ENCODE results near the gene MICAL3. TPM values are rescaled to one million over a fixed set of nuclear protein-coding genes. Genes with fewer than 3 reads are reported as not detected.

The MICAL3 gene
- total RNA-seq, 6 experiments from 2014 or later: 38.6 to 44.1 (median 39.7) TPM

DNA sequence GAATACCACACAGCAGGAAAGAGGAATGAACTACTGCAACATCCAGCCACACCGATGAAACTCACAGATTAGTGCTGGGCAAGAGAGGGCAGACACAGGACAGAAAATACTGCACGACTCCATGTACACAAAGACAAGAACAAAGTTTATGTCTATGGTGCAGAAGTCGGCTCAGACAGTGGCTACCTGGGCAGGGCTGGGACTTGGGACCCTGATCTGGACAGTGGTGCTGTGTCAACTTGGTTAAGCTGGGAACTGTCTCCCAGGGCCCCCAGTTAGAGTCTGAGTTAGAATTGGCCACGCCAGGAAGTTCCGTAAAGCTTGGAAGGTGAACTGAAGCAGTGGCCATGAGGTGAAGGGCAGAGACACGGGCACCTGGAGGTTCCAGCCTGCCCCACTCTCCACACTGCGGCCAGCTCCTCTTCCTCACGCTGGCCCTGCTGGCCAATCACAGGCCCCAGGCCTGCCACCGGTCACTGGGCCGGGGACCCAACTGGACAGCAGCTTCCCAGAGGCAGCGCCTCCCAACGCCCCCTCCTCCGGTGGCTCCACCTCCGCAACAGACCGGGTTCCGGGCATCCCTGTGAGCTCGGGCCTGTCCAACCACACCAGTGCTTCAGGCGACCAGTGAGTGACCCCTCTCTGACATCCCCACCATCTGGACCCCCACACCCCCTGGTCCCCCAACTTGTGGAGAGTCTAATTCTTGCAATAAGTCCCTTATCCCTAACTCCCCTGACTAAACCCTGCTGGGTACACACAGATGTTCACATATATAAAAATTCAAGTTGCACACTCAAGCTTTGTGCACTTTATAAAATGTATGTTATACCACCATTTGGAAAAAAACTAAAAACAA lies 93.7 kb downstream of the MICAL3 start:
- H3K27me3 Mint-ChIP-seq (ENCODE audit: insufficient read depth): no peaks in the 10 kb centered on the region
- peaks cover 34% of the 10 kb centered on the region for H3K4me1 Mint-ChIP-seq (ENCODE audit: low read depth)
- no peaks in the 10 kb centered on the region for H3K9me3 Mint-ChIP-seq
- DNase-seq: no peak
- TF ChIP-seq, protein P1, sequence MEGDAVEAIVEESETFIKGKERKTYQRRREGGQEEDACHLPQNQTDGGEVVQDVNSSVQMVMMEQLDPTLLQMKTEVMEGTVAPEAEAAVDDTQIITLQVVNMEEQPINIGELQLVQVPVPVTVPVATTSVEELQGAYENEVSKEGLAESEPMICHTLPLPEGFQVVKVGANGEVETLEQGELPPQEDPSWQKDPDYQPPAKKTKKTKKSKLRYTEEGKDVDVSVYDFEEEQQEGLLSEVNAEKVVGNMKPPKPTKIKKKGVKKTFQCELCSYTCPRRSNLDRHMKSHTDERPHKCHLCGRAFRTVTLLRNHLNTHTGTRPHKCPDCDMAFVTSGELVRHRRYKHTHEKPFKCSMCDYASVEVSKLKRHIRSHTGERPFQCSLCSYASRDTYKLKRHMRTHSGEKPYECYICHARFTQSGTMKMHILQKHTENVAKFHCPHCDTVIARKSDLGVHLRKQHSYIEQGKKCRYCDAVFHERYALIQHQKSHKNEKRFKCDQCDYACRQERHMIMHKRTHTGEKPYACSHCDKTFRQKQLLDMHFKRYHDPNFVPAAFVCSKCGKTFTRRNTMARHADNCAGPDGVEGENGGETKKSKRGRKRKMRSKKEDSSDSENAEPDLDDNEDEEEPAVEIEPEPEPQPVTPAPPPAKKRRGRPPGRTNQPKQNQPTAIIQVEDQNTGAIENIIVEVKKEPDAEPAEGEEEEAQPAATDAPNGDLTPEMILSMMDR (IDR thresholded peaks at IDR 0.05): no peak
- H3K4me3 Mint-ChIP-seq: no peak overlapping the region
- H3K36me3 Mint-ChIP-seq (ENCODE audit: low read depth): no peaks in the 10 kb centered on the region; the same call in 1 of the 2 replicates
- no peak overlapping the region for H3K27ac Mint-ChIP-seq

DNA sequence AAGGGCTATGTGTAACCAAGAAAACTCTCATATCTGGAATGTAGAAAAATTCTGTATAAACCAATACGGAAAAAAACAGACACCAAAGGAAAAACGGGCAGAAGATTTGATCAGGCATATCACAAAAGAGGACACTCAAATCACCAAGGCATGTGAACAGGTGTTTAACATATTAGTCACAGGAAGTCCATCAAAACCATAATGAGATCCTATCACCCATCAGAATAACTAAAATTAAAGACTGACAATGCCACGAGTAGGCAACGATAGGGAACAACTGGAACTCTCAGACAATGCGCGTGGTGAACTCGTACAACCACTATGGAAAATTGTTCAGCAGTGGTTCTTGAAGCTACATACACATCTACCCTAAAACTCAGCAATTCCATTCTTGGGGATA lies 94.5 kb downstream of the MICAL3 start:
- TF ChIP-seq, protein P1 (IDR thresholded peaks at IDR 0.05): no peak
- no peaks in the 10 kb centered on the region; the same call in 1 of the 2 replicates for H3K36me3 Mint-ChIP-seq (ENCODE audit: low read depth)
- no peak overlapping the region for H3K27ac Mint-ChIP-seq
- H3K4me3 Mint-ChIP-seq: no peak overlapping the region
- H3K4me1 Mint-ChIP-seq (ENCODE audit: low read depth): peaks cover 34% of the 10 kb centered on the region
- no peaks in the 10 kb centered on the region for H3K9me3 Mint-ChIP-seq
- no peak for DNase-seq
- H3K27me3 Mint-ChIP-seq (ENCODE audit: insufficient read depth): no peaks in the 10 kb centered on the region

DNA sequence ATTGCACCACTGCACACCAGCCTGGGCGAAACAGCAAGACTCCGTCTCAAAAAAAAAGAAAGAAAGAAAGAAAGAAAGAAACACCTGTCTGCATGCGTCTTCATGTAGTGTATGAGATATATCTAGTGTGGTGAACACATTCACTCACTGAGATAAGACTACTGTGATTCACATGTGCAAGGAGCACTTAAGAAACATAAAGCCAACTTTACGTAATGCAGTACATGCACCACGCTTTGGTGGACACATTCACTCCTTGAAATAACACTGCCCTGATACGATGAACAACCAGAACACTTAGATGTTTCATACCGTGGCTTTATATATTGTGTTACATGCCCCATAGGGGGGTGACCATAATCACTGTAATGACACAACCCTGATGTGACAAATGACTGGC lies 96.0 kb downstream of the MICAL3 start:
- no peaks in the 10 kb centered on the region for H3K27me3 Mint-ChIP-seq (ENCODE audit: insufficient read depth)
- H3K9me3 Mint-ChIP-seq: no peaks in the 10 kb centered on the region
- no peaks in the 10 kb centered on the region; the same call in 1 of the 2 replicates for H3K36me3 Mint-ChIP-seq (ENCODE audit: low read depth)
- DNase-seq: no peak
- H3K4me1 Mint-ChIP-seq (ENCODE audit: low read depth): peaks cover 28% of the 10 kb centered on the region
- no peak overlapping the region for H3K4me3 Mint-ChIP-seq
- TF ChIP-seq, protein P1 (IDR thresholded peaks at IDR 0.05): no peak
- no peak overlapping the region for H3K27ac Mint-ChIP-seq

DNA sequence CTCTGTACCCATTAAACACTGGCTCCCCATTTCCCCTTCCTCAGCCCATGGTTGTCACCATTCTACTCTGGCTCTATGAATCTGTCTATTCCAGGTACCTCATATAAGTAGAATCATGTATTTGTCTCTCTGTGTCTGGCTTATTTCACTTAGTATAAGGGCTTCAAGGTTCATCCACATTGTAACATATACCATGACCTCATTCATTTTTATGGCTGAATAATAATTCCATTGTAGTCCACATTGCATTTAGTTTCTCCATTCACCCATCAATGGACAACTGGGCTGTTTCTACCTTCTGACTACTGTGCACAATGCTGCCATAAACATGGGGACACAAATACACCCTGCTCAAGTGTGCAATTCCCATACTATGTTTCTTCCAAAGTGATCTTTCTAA lies 97.3 kb downstream of the MICAL3 start:
- TF ChIP-seq, protein P1 (IDR thresholded peaks at IDR 0.05): no peak
- Mint-ChIP-seq H3K27me3 (ENCODE audit: insufficient read depth) (no peaks in the 10 kb centered on the region), H3K4me1 (ENCODE audit: low read depth) (peaks cover 24% of the 10 kb centered on the region), H3K27ac (no peak overlapping the region), H3K9me3 (no peaks in the 10 kb centered on the region), H3K36me3 (ENCODE audit: low read depth) (no peaks in the 10 kb centered on the region; the same call in 1 of the 2 replicates), H3K4me3 (no peak overlapping the region)
- DNase-seq: no peak

DNA sequence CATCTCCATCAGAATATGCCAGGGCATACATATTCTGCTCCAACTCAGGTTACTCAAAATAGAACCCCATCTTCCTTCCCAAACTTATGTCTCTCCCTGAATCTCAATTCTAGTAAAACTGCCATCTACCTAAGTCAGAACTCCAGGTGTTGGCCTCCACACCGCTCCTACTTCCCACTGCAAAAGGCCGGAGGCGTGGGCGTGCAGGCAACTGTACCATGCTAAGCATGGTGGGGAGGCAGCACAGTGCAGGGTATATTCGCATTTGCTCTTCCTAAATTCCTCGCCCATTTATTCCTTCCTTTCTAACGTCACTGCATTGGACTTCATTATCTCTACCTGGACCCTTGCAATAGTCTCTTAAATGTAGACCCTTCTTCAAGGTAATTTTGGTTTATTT lies 97.8 kb downstream of the MICAL3 start:
- Mint-ChIP-seq H3K4me1 (ENCODE audit: low read depth) (peaks cover 18% of the 10 kb centered on the region), H3K4me3 (no peak overlapping the region; the same call in 1 of the 2 replicates), H3K27ac (no peak overlapping the region), H3K27me3 (ENCODE audit: insufficient read depth) (no peaks in the 10 kb centered on the region), H3K9me3 (no peaks in the 10 kb centered on the region), H3K36me3 (ENCODE audit: low read depth) (no peaks in the 10 kb centered on the region; the same call in 1 of the 2 replicates)
- TF ChIP-seq, protein P1 (IDR thresholded peaks at IDR 0.05): no peak
- no peak for DNase-seq

Measured in HFFc6 (cell line).